K562 (cell line): Measurements from ENCODE around the gene CLDN20.

Source experiments
- EZH2 ChIP-seq: IDR thresholded peaks from 2 replicates; pipeline ENCODE4 v1.6.1; 2012; ENCODE audit warnings: low read depth, mild to moderate bottlenecking, inconsistent platforms, low read length, borderline replicate concordance
- HMG20A ChIP-seq: fragments of 450-650 bp; formaldehyde crosslinking; conservative IDR thresholded peaks from 2 replicates; pipeline ENCODE4 v1.4.0; 2020; ENCODE audit warnings: mild to moderate bottlenecking, mixed read lengths
- POLR2AphosphoS5 ChIP-seq: IDR thresholded peaks from 2 replicates; pipeline ENCODE4 v1.6.1; 2011; ENCODE audit warnings: mild to moderate bottlenecking, low read depth, low read length, moderate library complexity; ENCODE audit not compliant: control insufficient read depth, insufficient read depth
- RB1 ChIP-seq: fragments of 450-650 bp; IDR thresholded peaks from 2 replicates; pipeline ENCODE4 v1.6.1; 2017; ENCODE audit warnings: low read depth, mild to moderate bottlenecking
- SFPQ ChIP-seq: fragments of 200-400 bp; formaldehyde crosslinking; IDR thresholded peaks from 2 replicates; pipeline ENCODE4 v1.6.1; 2017; ENCODE audit warnings: mild to moderate bottlenecking, low read depth, low read length, moderate library complexity
- TAF1 ChIP-seq: IDR thresholded peaks from 2 replicates; pipeline ENCODE4 v1.6.1; 2011; ENCODE audit warnings: mild to moderate bottlenecking, low read length, moderate library complexity; ENCODE audit not compliant: insufficient read depth, control insufficient read depth, severe bottlenecking; ENCODE audit errors: extremely low read depth
- TFE3 ChIP-seq: fragments of 450-650 bp; formaldehyde crosslinking; IDR thresholded peaks from 2 replicates; pipeline ENCODE4 v1.4.0; 2020; ENCODE audit warnings: mild to moderate bottlenecking, mixed read lengths
- ZNF316 ChIP-seq: fragments of 450-650 bp; IDR thresholded peaks from 2 replicates; pipeline ENCODE4 v1.6.1; 2016
- ZNF778 ChIP-seq: fragments of 450-650 bp; formaldehyde crosslinking; IDR thresholded peaks from 2 replicates; pipeline ENCODE4 v1.4.0; 2020; ENCODE audit warnings: mild to moderate bottlenecking, moderate library complexity
- TF ChIP-seq, protein P1 (sequence below): sonication (generic); formaldehyde crosslinking; IDR thresholded peaks from 2 replicates; pipeline ENCODE4 v1.8.1; 2023; ENCODE audit warnings: mild to moderate bottlenecking, missing genetic modification reagents

DNA sequence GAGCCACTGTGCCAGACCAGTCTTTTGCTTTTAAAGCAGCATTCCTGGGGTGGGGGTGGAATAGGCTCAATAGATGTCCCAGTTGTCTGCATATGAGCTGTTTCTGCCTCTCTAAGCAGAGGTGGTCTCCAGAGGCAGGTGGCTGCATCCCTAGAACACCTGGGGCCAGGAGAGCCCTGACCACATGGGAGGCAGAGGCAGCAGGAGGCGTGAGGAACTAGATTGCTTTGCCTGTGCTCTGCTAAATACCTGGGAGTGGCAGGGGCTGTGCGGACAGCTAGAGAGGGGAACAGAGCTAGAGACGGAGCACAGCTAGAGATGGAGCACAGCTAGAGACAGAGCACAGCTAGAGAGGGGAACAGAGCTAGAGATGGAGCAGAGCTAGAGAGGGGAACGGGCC, 29.1 kb upstream of the CLDN20 start:
- TF ChIP-seq POLR2AphosphoS5, result no peak
- no peak for TF ChIP-seq TAF1
- TF ChIP-seq TFE3 (CRISPR knock-in tag), result no peak
- TF ChIP-seq ZNF316, result no peak
- no peak for TF ChIP-seq EZH2
- TF ChIP-seq SFPQ, result no peak
- no peak for TF ChIP-seq RB1
- no peak for TF ChIP-seq ZNF778 (CRISPR knock-in tag)
- TF ChIP-seq HMG20A (CRISPR knock-in tag), result no peak
- TF ChIP-seq, protein P1, sequence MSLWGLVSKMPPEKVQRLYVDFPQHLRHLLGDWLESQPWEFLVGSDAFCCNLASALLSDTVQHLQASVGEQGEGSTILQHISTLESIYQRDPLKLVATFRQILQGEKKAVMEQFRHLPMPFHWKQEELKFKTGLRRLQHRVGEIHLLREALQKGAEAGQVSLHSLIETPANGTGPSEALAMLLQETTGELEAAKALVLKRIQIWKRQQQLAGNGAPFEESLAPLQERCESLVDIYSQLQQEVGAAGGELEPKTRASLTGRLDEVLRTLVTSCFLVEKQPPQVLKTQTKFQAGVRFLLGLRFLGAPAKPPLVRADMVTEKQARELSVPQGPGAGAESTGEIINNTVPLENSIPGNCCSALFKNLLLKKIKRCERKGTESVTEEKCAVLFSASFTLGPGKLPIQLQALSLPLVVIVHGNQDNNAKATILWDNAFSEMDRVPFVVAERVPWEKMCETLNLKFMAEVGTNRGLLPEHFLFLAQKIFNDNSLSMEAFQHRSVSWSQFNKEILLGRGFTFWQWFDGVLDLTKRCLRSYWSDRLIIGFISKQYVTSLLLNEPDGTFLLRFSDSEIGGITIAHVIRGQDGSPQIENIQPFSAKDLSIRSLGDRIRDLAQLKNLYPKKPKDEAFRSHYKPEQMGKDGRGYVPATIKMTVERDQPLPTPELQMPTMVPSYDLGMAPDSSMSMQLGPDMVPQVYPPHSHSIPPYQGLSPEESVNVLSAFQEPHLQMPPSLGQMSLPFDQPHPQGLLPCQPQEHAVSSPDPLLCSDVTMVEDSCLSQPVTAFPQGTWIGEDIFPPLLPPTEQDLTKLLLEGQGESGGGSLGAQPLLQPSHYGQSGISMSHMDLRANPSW (CRISPR knock-in tag), result no peak
